Measurements from ENCODE around the gene HHIP. TPM values are rescaled to one million over a fixed set of nuclear protein-coding genes. Genes with fewer than 3 reads are reported as not detected.
"Not testable (repeated sequence)": the region's sequence is repeated elsewhere in the genome, so short reads cannot be mapped to it uniquely, and the experiment has no call there.

HHIP gene
- total RNA-seq, 1 experiment from 2014 or later, result 1.7 TPM

- DNase-seq (ENCODE audit: low read depth), result no peak
Measured at GRCh38 chr4:144748814-144749555, 103.0 kb downstream of the HHIP start.

DNA sequence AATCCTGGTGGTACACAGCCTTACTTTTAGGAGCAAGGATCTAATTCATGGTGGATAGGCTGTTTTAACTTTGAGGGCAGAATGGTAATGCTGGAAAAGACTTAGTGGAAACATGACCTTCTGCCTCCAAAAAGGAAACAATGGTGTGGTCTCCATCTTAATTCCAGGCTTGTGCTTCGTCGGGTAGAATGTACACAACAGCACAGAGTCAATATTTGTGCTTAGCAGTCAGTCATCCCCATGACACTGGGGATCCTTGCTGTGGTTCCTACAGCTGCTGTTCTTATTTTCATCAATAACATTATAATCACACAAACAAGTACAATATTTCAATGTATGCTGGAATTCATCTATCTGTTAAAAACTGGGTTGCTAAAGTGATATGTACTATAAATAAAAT lies 104.4 kb downstream of the HHIP start:
- DNase-seq (ENCODE audit: low read depth), result no peak

DNA sequence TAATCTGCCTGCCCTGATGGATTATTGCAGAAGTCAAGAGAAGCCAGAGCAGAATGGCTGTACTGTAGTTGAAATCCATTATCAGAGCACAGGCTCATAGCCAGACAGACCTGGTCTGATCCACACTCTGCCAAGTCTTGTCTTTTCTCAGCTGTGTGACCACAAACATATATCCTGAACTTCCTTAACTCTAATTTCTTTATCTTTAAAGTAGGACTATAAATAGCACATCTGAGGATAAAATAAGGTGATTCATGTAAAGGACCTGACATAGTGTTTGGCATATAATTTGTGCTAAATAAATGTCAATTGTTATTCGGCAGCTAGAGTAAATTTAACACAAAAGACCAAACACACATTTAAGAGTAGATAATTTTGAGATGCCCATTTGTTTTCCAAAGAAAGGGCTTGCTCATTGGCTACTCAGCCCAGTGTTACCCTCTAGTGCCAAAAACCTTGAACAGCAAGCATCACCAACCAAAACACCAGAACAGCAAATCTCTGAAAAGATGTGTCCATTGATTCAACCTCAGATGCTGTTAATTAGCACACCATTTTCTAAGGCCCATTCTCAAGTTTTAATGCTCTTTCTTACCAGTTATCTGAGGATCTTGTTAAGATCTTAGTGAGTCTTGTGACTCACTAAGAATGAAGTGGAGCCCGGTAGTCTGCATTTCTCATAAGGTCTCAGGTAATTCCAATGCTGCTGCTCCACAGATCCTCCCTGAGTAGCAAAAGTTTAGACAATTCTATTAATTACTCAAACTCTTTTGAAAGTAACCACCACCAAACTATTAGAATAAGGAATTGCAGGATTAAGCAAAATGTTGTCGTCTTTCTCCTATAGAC lies 108.8 kb downstream of the HHIP start:
- peak; percentile 25 for DNase-seq (ENCODE audit: low read depth)

GRCh38 chr4:144757969-144758368 lies 112.0 kb downstream of the HHIP start:
- DNase-seq (ENCODE audit: low read depth), result peak; percentile 11

DNA sequence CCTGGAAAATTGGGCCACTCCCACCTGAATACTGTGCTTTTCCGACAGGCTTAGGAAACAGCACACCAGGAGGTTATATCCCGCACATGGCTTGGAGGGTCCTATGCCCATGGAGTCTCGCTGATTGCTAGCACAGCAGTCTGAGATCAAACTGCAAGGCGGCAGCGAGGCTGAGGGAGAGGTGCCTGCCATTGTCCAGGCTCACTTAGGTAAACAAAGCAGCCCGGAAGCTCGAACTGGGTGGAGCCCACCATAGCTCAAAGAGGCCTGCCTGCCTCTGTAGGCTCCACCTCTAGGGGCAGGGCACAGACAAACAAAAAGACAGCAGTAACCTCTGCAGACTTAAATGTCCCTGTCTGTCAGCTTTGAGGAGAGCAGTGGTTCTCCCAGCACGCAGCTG lies 122.9 kb downstream of the HHIP start:
- not testable (repeated sequence) for DNase-seq (ENCODE audit: low read depth)

GRCh38 chr4:144778364-144778763 lies 132.4 kb downstream of the HHIP start:
- DNase-seq (ENCODE audit: low read depth), result no peak

GRCh38 chr4:144782345-144782744 lies 136.4 kb downstream of the HHIP start:
- DNase-seq (ENCODE audit: low read depth), result no peak

- DNase-seq (ENCODE audit: low read depth), result no peak
Measured at GRCh38 chr4:144785961-144786360, 140.0 kb downstream of the HHIP start.

GRCh38 chr4:144787365-144788258 lies 141.7 kb downstream of the HHIP start:
- DNase-seq (ENCODE audit: low read depth), result peak; percentile 44

DNA sequence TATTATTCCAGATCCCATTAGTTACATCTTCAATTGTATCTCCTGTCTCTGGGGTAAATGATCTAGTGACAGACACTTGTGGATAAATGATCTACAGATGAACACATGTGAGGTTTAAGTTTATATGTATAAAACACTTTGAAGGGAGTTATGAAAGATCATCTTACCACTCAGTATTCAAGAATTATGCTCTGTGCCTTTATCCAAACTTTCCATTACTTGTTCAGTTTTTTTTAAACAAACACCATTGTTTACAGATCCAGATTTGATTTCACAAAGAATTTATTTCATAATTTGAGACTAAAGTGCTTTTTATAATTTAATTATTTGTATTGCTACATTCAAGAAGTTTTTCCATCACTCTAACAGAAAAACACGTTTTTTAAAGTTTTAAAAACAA lies 142.5 kb downstream of the HHIP start:
- no peak for DNase-seq (ENCODE audit: low read depth)

- not testable (repeated sequence) for DNase-seq (ENCODE audit: low read depth)
Measured at GRCh38 chr4:144791933-144792332, 146.0 kb downstream of the HHIP start.

All from LHCN-M2 (cell line).